ENCODE results near the gene HINT1.
A peak's percentile ranks its signal among the peaks of the same experiment; 100 is the strongest.
"Not testable (repeated sequence)": the region's sequence is repeated elsewhere in the genome, so short reads cannot be mapped to it uniquely, and the experiment has no call there.

HINT1 gene

DNA sequence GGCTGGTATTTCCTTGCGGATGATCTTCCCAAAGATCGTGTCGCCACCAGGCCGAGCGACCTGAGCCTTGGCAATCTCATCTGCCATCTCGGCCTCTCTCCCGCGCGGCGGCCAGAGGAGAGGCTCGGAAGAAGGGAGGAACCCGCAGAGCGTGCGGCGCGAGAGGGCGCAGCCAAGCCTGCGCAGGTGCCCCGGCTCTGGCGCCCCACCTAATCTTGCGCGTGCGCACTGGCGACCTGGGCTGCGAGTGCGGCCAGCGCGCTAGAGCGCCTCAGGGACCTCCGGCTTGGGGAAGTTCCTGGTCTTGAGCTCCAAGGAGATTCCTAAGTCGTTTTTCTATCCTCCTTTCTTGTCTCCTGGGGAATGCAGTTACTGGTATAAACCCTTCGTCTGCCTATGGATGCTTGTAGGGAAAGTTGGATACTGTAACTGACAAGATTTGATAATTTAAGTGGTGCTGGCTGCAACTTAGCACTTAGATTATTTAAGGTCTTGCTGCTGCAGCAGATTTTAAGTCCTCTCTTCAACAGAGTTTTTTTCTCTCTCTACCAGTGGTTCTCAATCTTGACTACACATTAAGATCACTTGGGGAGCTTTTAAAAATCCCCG, at the start of gene HINT1:
Gene HINT1 (minus strand): TSS at position 138 of the 609 bp plus-strand sequence. CDS start 51 bp downstream, at position 87.
- peak; percentile 90 for DNase-seq (ENCODE audit: low read depth)

DNA sequence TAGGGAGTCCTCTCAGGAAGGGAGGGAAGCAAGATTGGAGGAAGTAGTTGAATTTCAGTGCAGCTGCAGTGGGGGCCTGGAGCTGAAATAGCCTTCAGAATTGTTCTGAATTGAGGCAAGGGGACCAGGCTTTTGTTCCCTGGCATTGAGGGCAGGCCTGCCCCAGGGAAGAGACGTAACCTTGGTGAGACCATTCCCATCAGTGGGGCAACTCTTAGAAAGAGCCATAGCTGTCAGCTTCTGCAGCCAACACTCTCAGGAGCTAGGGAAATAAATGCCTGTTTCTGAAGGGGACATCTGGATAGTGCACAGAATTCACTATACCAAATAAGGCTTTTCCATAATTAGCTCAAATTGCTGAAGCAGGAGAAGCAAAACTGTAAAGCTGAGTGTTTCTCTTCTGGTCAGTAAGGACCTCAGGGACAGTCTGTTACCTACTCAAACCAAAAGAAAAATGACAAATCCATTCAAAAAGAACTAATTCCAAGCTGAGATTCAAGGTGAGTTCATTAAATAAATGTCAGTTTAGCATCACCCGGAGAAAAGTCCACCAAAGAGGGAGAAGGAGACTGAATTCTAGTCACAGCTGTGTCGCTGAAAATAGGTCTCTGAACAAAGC, 49.7 kb upstream of the HINT1 start:
- DNase-seq (ENCODE audit: low read depth), result no peak

DNA sequence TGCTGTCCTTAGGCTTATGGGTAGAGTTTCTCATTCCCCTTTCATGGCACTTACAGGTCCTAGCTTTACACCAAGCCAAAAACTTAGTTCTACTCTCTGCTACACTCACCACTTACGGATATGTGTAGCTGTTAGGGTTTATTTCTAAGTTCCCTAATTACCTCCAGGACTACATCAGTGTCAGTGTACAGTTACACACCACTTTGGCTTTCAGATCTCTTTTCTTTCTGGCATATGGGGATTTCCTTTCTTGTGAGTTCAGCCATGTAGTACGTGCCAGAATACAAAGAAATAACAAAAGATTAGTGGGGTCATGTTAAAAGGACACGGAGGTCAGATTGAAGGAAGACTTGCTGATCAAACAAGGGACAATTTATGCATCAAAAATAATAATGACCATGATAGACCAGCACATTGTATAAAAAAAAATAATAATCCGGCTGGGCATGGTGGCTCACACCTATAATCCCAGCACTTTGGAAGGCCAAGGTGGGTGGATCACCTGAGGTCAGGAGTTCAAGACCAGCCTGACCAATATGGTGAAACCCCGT, 47.5 kb upstream of the HINT1 start:
- no peak for DNase-seq (ENCODE audit: low read depth)

DNA sequence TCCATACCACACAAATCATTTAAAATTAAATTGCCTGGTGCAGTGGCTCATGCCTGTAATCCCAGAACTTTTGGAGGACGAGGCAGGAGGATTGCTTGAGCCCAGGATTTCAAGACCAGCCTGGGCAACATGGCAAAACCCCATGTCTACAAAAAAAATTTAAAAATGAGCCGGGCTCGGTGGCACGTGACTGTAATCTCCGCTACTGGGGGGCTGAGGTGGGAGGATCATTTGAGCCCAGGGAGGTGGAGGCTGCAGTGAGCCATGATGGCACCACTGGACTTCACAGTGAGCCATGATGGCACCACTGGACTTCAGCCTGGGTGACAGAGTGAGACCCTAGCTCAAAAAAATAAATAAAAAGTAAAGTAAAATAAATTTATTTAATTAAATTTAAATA, 46.6 kb upstream of the HINT1 start:
- no peak for DNase-seq (ENCODE audit: low read depth)

DNA sequence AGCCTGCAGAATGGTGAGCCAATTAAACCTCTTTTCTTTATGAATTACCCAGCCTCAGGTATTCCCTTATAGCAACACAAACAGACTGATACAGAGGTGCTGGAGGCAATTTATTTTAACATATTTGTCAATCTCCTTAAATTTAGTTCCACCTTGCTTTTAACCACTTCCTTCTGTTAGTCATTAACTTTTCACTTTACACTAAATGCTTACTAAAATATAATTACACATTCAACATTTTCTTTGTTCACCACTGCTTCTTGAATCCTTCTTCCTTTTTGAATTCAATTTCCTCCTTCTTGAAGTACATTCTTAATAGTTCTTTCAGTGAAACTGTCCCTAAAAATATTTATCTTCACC, 45.1 kb upstream of the HINT1 start:
- DNase-seq (ENCODE audit: low read depth), result no peak

DNA sequence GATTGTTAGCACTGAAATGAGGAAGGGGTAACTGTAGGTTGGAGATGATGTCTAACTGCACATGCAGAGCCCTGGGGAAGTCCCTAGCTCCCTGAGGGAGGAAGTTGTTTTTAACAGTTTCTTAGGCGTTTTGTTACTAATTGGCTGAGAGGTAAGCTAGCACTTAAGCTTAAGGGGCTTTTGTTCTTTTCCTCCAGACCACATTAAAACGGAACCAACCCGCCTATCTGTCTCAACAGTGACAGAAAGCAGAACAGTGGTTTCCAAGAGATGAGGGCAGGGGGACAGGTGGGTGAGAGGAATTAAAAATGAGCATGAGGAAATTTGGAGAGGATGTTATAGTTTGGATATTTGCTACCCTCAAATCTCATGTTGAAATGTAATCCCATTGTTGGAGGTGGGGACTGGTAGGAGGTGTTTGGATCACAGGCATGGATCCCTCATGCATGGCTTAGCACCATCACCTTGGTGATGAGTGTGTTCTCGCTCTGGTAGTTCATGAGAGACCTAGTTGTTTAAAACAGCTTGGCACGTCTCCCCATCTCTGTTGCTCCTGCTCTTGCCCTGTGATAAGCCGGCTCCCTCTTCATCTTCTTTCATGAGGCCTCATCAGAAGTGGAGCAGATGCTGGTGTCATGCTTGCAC, 44.6 kb upstream of the HINT1 start:
- DNase-seq (ENCODE audit: low read depth), result peak; percentile 14

DNA sequence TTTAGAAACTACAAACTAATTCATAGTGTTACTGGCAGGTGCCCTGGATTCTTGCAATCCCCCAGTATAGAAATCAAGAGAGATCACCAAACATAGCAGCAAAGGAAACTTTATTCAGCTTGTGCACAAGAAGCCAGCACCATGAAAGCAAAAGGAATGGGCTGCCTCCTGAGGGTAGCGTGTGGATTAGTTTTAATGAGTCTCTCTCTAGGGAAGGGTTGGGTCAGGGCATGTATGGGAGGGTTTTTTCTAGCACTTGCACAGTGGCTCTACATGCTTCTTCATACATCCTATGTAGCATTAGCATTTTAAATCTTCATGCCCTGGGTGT, 44.1 kb upstream of the HINT1 start:
- no peak for DNase-seq (ENCODE audit: low read depth)

DNA sequence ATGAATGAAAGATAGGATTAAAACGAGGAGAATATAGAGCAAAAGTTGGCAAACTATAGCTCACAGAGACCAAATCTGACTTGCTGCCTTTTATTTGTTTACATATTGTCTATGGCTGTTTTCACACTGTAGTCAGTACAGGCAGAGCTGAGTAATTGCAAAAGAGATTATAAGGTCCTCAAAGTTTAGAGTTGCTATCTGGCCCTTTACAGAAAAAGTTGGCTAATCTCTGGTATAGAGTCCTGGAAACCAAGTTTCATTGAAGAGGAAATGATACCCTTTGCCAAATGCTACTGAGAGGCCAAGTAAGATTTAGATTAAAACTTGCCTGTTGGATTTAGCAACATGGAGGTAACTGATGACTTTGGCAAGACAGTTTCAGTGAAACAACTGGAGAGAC, 41.7 kb upstream of the HINT1 start:
- no peak for DNase-seq (ENCODE audit: low read depth)

DNA sequence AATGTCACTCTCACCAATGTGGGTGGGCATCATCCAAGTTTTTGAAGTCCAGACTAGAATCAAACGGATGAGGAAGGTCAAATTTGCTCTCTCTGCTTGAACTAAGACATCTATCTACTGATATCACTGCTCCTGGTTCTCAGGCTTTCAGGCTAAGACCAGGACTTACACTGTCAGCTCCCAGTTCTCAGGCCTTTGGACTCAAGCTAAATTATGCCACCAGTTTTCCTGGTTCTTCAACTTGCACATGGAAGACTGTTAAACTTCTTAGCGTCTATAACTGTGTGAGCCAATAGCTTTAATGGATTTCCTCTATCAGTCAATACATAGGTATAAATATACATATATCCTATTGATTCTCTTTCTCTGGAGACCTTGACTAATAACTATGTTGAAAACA, 41.0 kb upstream of the HINT1 start:
- DNase-seq (ENCODE audit: low read depth), result no peak

DNA sequence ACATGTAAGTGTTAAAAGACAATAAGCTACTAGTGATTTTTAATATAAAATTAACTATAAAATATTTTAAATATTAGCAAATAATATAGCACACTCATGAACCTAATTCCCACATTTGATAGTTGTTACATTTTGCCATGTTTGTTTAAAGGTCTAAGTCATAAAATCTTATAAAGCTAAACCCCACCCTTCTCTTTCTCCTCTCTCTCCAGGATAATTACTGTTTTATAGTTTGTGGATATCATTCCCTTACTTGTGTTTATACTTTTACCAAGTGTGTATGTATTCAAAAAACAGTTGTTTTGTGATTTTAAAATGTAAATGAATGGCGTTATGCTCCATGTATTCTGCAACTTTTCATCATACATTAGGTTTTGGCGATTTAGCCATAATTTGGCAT, 39.9 kb upstream of the HINT1 start:
- DNase-seq (ENCODE audit: low read depth), result no peak

DNA sequence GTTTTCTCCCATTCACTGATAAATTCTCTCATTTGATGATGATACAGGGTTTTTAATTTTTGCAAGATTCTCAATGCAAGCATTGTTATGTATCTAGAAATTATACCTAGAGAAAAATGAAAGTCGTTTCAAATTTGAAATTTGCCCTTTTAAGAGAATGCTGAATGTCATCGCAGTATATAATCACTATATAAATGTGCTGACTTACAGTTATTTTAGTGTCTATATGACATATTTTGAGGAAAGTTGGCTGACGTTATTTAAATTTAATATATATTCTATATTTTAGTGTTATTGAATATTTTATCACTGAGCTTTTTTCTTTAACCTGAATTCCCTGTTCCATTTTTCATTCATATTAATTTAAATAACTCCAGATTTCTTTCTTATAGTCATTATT, 35.5 kb upstream of the HINT1 start:
- DNase-seq (ENCODE audit: low read depth), result no peak

DNA sequence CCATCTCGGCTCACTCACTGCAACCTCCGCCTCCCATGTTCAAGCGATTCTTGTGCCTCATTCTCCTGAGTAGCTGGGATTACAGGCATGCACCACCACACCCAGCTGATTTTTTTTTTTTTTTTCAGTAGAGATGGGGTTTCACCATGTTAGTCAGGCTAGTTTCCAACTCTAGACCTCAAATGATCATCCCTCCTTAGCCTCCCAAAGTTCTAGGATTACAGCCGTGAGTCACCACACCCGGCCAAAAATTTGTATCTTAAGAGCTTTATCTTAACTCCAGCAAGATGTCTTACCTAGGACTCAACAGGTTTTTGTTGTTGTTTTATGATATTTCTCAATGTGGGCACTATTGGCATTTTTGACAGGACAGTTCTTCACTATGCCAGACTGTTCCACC, 33.6 kb upstream of the HINT1 start:
- no peak for DNase-seq (ENCODE audit: low read depth)

DNA sequence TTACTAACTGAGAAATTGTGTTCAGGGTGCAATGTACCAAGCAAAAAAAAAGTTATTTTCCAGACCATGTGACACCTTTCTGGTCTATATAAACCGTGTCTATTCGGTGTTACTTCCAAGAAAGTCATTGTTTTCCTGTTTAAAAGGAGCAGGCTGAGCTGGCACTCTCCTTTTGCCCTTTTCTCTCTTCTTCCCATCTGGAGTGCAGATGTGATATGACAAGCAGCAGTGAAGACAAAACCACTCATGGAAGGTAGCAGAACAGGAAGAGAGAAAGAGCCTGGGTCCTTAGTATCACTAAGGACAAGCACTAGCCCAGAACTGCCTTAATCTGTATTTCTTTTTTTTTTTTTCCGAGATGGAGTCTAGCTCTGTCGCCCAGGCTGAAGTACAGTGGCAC, 31.3 kb upstream of the HINT1 start:
- DNase-seq (ENCODE audit: low read depth), result no peak

DNA sequence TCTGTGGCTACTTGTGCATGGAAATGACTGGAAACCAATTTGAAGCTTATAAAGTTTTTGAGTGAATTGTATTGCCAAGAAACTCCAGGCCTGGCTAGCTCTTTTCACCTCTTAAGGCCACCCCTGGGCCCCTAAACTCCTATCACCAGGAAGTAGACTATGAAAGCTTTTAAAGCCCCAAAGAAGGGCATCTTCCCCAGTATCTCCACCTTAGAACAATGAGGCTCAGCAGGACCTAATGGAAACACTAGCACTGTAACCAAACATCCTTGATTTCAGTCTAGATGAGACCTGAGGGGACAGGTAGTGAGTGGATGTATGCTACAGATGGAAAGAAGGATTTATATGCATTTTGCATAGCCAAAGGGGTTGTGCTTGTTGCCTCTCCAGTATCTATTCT, 30.6 kb upstream of the HINT1 start:
- no peak for DNase-seq (ENCODE audit: low read depth)

DNA sequence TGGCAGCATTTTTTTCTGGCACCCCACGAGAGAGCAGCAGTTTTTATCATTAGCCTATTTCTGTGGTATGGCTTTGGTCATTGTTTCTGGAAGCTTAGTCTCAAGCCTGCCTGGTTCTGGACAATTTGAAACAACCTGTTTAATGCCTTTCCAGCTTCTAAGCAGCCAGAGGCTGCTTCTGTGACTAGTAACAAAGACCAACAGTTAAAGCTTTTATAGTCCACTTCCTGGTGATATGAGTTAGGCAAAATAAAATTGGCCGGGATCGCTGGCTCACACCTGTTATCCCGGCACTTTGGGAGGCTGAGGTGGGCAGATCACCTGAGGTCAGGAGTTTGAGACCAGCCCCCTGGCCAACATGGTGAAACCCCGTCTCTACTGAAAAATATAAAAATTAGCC, 29.7 kb upstream of the HINT1 start:
- no peak for DNase-seq (ENCODE audit: low read depth)

DNA sequence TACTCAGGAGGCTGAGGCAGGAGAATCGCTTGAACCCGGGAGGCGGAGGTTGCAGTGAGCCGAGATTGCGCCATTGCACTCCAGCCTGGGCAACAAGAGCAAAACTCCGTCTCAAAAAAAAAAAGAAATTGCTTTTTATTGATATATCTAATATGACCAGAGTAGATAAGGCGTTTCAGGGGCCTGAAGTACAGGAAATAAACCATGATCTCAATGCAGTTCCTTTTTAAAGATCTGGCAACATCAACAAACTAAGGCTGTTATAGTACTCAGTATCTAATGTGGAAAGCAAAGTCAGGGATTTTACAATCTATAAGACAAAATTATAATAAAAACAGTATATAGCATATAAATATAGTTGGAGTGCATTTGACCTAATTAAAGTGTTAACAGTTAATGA, 28.8 kb upstream of the HINT1 start:
- DNase-seq (ENCODE audit: low read depth), result not testable (repeated sequence)

DNA sequence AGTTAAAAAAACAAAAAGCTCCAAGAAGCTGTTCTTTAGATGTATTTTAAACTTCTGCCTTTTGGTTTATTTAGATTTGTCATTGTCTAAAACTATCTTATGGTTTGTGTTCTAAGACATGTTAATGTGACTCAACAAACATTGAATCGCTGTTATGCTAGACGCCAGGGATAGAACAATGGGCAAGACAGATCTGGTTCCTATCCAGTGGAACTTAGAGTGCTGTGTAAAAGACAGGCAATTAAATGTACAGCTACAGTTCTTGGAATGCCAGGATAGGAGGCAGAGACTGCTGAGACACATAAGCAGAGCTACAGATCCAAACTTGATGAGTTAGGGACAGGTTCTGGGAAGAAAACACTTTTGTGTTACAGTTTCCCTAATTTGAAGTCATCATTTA, 28.1 kb upstream of the HINT1 start:
- DNase-seq (ENCODE audit: low read depth), result no peak

DNA sequence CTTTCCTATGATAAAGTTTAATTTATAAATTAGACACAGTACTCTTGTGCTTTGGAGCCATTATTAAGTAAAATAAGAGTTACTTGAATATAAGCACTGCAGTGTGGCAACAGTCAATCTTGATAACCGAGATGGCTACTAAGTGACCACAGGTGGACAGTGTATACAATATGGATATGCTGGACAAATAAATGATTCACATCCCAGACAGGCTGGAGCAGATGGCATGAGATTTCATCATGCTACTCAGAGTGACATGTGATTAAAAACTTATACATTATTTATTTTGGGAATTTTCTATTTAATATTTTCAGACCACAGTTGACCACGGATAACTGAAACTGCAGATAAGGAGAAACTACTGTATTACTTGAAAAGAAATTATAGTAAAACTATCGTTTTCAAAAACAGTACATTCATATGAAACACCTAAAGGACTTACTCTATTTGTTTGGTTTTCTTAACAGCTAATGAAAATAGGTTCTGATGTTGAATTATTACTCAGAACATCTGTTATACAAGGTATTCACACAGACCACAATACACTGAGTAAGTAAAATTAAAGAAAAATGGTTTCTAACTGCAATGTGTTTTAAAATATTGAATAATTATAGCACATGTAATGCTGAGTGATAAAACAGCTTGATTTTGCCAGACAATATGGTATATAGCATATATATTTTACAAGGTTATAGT, 21.7 kb upstream of the HINT1 start:
- DNase-seq (ENCODE audit: low read depth), result no peak

DNA sequence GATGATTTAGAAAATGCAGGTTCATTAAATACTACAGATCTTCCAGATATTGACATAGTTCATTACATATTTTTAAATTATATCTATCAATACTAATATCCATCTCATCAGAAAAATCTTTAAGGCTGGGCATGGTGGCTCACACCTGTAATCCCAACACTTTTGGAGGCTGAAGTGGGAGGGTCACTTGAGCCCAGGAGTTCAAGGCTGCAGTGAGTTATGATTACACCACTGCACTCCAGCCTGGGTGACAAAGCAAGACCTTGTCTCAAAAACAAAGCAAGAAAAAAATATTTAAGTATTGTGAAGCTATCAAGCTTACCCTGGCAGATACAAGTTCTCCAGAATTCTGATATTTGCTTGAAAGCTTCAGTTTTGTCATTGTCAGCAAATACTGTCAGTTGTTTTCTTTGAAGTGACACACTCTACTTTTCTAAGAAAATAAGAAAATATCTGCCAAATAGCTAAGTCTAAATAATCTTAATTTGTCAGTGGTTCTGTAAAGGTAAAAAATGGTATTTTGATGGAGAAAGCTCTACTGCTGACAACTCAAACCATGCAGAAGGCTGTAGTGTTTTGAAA, 20.6 kb upstream of the HINT1 start:
- no peak for DNase-seq (ENCODE audit: low read depth)

DNA sequence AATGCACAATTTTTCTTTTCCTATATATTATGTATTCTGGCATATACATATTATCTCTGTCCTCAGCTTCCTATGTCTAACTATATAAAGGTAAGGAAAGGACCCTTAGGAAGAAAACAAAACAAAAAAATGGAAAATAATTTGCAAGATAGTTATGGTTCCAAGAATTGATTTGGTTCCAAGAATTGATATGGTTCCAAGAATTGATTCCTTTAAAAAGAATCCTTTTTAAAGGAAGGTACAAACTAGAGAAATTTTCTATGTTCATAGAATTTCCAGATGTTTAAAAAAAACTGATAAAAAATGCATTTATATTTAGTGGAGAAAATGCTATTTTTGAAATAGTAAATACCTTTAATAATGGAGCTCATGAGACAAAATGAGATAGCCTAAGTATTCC, 17.8 kb upstream of the HINT1 start:
- no peak for DNase-seq (ENCODE audit: low read depth)

DNA sequence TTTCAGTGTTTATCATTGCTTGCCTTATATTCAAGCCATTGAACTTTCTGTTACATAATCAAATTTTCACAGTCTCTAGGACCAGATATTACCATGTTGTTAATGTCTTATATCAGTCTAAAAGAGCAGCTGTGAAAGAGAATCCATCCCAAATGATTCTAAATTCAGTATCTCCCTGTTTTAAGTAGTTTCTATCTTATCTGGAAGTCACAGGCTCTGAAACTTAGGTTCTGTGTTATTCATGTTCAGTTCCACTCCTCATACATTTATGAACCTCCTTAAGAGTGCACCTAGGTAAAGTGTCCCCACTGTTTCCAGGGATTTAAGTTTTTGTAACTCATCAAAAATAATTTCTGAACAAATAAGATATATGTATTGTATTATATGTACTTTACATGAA, 15.4 kb upstream of the HINT1 start:
- no peak for DNase-seq (ENCODE audit: low read depth)

DNA sequence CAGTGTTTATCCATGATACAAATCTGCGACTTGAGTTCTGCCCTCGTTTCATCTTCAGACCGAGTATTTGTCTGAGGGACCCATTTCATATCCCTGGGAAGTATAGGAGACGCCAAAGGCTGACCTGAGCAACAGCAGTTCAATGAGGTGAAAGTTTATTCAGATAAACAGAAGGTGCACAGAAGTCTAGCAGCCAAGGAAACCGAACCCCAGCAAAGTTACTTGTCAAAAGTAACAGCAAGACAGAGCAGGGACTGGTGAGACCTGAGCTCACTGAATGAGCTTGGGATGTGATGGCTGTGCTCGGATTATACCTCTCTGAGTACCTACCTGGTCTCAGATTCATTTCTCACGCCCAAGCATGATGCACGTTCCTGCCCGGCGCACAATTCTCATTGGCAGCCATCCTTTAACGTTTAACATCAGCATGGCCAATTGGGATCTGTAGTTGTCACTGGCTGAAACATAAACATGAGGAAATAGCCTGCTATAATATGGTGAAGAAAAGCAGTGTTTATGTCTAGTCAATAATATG, 6.3 kb upstream of the HINT1 start:
- DNase-seq (ENCODE audit: low read depth), result no peak
